Stimulated activated CD8-positive, alpha-beta memory T cell treated with anti-CD3 and anti-CD28 coated beads, Interleukin-4, amount 100 ng/mL, for 4 hours (primary cell): ENCODE data around the gene DNAH11.
"Not testable (repeated sequence)": the region's sequence is repeated elsewhere in the genome, so short reads cannot be mapped to it uniquely, and the experiment has no call there.

ENCODE experiments used
- DNase-seq, 2 donors: peaks; one replicate each; pipeline ENCODE4 v3.0.0-alpha.2; 2020; ENCODE audit warnings: low read depth in 2 of 2, low spot score in 1 of 2

The DNAH11 gene

DNA sequence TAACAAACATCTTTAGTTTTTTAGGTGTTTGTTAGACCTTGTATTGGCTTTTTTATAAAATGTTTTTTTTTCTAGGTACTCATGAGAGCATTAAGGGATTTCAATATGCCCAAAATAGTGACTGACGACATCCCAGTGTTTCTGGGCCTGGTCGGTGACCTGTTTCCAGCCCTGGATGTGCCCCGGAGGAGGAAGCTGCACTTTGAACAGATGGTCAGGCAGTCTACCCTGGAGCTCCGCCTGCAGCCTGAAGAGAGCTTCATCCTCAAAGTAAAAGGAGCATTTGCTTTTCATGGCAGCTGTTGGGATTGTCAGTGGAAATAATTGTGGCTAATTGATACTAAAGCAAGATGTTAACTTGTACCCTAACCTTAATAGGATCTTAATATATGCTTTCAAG is 161.5 kb downstream of the DNAH11 start:
- DNase-seq = no peak

DNA sequence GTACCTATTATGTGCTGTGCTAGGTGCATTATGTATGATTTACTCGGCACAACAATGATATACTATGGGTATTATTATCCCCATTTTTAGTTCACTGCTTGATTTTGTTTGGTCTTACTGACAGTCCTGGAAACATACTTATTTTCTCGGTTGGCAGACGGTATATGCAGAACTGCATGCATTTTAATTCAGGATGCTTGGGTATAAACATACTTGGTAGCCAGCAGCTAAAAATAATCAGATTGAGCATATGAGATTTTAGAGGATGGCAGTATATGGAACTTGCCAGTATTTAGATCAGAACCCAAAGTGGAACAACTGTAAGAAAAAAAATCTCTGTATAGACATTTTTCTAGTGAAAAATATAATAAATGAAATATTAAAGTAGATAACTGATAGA is 163.3 kb downstream of the DNAH11 start:
- DNase-seq = no peak

DNA sequence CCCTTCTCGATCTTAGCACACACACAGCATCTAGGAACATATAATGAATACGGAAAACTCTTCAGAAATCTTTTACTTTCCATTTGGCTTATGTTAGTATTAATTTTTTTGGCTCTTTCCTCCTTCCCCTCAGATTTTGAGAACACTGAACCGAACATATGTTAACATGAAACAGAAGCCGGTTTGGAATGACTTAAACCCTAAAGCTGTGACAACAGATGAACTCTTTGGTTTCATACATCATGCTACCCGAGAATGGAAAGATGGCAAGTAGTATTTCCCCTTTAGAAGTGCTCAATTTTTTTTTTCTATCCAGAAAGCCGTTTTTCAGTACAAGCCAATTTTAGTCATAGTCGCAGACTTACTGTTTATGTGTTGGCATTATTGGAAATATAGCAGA is 164.7 kb downstream of the DNAH11 start:
- DNase-seq = no peak

DNA sequence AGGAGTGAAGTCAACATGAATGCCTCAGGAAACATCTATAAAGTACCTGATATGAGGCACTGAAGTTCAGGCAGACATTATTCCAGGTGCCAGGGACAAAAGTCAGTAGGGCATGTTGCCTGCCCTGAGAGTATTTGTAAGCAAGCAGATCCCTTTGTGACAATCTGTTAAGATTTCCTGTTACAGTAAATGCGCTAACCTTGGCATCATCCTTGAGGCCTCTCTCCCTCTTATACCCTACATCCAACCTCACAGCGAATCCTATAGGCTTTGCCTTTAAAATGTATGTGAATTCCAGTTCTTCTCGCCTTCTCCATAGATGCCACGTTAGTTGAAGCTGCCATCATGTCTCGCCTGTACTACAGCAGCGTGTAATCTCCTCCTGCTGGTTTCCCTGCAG is 165.3 kb downstream of the DNAH11 start:
- DNase-seq = no peak

DNA sequence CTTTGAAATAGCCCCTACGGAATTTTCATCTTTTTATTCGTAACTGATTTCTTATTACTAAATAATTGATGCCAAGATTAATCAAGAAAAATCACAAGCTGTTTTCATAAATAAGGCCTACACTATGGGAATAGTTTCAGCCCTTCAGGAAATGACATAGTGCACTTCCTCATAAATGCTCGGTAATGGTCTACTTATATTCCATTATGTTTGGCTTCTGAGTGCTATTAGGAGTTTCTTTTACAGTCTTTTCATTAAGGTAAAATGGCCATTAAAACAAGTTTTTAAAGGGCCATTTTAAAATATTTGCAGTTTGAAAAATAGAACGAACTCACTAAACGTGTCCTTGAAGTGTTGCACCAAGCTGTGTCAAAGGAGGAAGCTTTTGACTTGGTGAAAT is 174.5 kb downstream of the DNAH11 start:
- DNase-seq = no peak

DNA sequence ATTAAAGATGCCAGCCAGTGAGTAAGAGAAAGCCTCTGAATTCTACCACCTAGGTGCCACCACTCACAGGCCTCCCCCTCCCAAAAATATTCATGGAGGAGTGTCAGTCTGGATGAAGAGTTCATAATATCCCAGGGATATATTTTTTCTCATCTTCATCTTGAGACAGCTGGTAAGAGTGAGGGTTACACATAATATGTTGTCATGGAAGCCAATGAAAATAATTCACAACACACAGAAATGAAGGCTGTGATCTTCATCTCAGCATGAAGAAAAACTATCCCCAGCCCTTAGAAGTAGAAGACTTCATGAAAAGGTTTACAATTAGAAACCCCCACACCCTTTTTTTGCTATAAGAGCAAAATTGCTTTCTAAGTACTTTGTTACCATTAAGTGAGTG is 175.6 kb downstream of the DNAH11 start:
- no peak for DNase-seq

DNA sequence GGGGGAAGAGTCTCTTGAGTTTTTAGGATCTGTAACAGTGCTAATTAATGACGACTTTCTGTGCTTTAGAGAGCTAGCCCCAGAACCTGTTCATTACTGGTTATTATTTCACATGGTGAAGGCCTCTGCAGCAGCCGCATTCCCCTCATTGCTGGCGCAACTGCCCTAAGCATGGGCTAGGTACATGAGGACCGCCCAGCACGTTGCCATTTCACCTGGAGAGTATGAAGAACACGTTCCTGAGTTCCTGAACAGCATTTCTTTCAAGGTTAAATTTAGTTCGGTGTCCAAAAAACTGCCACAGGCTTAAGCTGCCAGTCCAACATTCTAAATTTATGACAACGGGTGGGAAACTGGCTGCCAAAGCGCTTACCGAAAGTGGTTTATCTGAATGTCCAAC is 177.0 kb downstream of the DNAH11 start:
- DNase-seq = no peak

DNA sequence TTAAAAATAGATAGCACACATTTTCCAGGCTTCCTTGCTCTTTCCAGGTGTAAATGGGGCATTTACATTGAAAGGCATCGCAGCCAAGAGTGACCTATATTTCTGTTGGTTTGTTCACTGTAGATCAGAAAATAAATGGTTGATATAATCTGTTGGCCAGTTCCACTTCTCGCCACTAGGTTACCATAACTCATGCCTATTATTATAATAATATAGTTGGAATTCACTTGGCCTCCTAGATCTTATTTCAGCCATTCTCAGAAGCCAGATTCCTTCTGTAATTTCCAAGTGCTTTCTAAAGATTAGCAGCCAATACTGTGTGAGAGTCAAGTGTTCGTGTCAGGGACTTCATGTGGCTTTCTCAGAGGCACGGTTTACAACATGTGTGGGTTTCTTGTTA is 179.5 kb downstream of the DNAH11 start:
- no peak for DNase-seq

DNA sequence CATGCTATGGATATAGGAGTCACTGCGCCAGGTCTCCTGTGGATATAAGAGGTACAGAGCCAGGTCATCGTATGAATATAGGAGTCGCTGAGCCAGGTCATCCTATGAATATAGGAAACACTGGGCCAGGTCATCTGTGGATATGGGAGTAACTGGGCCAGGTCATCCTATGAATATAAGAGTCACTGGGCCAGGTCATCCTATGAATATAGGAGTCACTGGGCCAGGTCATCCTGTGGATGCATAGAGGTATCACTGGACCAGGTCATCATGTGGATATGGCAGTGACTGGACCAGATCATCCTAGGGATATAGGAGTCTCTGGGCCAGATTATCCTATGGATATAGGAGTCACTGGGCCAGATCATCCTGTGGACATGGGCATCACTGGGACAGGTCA is 181.7 kb downstream of the DNAH11 start:
- DNase-seq = no peak

DNA sequence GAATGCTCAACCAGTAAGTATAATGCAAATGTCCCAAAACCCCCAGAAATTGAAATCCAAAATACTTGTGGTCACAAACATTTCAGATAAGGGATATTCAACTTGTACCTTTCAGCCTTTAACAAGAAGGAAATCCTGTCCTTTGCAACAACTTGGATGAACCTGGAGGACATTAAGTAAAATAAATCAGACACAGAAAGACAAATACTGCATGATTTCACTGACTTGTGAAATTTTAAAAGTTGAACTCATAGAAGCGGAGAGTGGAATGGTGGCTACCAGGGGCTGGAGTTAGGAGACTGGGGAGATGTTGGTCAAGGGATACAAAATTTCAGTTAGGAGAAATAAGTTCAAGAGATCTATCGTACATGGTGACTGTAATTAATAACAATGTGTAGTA is 187.6 kb downstream of the DNAH11 start:
- no peak for DNase-seq

DNA sequence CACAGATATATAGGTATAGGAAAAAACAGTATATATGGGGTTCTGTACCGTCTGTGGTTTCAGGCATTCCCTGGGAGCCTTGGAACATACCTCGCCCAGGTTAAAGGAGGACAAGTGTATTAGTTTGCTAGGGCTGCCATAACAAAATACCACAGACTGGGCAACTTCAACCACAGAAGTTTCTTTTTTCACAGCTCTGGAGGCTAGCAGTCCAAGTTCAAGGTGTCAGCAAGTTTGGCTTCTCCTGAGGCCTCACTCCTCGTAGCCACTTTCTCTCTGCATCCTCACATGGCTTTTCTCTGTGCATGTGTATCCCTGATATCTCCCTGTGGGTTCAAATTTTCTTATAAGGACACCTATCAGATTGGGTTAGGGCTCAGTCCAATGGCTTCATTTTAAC is 189.1 kb downstream of the DNAH11 start:
- no peak for DNase-seq

DNA sequence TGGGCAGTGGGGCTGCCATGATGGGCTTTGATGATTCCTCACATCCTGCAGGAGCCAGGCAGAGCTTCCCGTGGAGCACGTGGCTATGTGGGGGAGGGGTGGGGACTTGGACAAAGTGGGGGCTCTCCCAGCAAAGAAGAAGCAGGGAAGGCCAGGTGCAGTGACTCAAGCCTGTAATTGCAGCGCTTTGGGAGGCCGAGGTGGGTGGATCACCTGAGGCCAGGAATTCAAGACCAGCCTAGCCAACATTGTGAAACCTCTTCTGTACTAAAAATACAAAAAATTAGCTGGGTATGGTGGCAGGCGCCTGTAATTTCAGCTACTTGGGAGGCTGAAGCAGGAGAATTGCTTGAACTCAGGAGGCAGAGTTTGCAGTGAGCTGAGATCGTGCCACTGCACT is 190.1 kb downstream of the DNAH11 start:
- not testable (repeated sequence) for DNase-seq

DNA sequence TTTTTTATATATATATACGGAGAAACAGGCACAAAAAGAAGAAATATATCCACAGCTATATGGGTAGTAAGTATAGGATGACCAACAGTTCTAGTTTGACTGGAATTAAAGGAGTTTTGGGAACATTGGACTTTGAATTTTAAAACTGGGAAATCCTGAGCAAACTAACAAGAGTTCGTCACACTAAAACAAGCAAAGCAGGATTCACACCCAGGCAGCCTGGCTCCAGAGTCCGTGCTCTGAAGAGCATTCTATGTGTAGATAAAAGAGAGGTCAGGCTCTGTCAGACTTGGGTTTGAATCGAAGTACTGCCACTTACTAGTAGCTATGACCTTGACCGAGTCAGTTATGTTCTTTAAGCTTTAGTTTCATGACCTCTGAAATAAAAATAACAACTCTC is 191.0 kb downstream of the DNAH11 start:
- no peak for DNase-seq

DNA sequence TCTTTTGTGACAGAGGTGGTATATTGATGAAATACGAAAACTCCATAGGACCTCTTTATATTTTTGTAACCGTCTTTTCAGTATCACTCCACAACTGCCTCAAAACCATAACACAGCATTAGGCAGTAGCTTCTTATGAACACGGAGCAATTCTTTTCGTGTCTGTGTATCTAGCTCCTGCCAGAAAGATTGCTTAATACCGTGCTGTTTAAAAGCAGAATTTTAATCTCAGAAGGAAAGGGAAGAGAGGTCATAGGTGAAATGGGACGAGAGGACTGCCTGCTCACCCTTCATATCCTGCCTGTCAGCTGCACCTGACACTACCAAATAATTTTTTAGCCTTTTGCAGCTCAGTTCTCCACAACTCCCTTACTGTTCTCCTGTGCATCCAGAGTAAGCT is 200.7 kb downstream of the DNAH11 start:
- DNase-seq = no peak

DNA sequence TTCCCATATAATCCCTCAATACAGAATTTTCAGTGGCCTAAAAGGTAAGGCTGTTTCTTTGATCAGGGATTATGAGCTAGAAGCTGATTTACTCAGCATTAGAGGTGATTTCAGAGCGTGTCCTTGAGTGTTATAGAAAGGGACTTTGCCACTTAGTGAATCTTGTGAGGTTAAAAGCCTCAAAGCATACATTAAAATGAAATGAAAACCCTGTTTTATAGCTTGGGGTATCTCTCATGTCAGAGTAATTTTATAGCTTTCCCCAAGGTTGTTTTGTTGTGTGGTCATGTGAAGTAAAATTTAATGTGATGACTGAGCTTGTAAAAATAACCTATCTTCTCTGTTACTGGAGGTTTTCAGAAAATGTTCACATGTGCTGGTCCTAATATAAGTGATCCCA is 204.1 kb downstream of the DNAH11 start:
- DNase-seq = no peak

DNA sequence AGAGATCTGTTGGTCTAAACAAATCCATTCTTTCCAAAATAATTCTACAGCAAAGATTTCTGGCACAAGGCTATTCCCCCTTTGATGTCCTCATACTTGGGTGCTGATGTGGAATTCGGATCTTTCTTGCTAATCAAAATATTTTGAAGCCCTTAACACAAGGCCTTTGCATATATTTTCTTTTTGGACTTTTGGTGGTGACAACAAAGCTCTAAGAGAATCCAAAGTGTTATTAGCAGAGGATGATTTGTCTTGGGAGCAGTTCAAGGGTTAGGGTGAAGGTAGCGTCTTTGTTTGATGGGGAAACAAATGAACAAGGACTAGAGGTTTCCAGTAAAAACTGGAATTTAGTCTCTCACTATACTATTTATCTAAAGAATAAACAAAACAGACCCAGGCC is 205.0 kb downstream of the DNAH11 start:
- no peak for DNase-seq

DNA sequence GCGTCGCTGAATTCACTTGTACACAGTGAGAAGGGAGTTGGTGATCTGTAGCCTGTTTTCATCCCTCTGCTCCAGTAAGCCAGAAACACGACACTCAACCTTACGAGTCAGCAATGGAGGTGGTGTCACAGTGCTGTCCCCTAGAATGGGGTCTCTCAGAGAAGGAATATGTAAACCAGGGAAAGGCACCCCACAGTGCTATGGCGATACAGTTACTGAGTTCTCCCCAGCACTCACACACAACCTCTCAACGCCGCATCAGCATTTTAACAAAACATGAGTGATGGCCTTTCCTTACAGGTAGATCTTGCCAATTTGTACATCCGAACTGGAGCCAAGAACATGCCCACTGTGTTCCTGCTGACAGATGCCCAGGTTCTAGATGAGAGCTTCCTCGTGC is 206.5 kb downstream of the DNAH11 start:
- DNase-seq = no peak

DNA sequence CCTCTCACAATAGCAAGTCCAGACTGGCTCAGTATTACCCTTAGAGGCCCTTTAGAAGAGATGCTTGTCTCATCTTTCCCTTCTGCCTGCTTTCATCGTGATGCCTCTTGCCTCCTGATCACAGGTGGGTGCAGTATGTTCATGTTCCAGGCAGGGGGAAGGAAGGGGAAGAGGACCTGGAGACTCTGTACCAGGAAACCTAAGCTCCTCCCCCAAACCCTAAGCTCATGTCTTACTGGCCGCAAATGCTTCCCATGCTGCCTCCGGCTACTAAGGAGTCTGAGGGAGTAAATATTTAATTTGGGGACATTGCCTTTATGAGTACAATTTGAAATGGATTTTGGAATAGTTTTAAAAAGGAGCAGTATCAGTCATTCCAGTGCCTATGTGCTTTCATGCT is 210.2 kb downstream of the DNAH11 start:
- DNase-seq = no peak

DNA sequence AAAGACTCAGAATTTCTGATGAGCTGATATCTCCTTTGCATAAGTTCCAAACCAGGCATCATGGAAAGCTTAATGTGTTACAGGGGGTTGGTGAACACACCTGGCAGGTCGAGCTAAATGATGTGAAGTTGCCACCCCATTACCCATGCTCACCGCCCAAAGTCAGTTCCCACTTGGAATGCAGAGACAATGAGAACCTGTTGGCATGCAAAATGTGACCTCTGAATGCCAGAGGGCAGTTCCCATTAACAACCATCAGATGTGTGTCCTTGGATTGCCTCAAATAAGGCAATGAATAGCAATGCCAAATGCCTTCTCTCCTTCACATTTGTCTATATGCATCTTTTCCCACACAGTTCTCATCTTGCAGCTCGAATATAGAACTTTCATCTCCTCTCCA is 212.1 kb downstream of the DNAH11 start:
- DNase-seq = no peak

DNA sequence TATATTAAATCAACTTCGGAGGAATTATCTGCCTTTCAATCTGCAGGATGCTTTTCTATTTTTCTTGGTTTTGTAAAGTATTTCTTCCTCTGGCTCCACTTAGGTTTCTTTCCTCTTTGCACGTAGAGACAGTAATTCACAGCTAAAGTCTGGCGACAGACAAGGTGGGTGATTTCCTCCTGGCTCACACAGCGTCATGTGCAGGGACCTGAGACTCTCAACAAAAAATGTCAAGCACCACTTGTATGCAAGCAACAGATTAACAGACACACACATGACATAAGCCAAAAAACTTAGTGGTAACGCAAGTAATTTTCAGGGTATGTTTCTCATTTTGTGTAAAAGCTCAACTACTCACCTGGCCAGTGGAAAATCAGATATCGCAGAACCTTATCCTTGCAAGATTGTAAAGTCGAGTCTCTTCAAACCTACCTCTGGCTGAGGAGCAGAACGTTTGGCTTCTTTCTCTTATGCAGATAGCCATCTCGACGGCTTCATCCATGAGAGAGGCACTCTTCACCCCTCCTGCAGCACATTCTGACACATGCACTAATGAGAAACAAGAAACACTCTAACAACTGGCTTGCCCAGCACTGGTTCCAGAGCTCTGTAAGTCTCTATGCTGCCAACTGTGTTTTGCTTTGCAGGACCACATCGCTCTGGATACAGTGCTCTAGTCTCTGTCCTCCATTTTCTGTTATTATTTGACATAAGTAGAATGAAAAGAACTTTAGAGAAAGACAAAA is 214.9 kb downstream of the DNAH11 start:
- DNase-seq = no peak

DNA sequence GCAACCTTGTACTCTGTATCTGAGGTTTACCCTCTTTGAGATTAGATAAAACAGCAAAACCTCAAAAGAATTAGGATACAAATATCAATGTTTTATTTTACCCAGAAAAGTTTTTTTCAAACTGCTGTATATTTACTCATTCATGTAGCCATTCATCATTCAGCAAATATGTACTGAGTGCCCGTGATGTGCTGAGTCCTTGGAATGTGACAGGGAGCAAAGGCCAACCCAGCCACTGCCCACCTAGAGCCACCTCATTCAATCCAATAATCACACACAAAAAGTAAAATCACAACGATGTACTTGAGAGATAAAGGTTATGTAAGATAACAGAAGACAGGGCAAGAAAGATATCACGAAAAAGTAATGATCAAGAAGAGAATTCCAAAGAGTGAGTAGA is 215.4 kb downstream of the DNAH11 start:
- no peak for DNase-seq

DNA sequence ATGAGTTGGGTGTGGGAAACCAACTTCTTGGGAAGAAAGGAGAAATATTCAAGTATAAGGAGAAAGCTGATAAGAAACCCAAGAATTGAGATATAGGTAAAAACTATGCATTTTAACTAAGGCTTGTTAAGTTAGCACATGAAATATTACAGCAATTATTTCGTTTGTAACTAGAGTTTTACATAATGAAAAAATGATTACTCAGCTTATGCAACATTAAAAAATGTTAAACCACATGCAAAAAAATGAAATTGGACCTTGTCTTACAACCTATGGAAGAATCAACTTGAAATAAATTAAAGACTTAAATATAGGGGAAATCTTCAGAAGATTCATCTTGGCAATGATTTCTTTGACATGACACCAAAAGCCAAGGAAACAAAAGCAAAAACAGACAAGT is 219.6 kb downstream of the DNAH11 start:
- DNase-seq = no peak

DNA sequence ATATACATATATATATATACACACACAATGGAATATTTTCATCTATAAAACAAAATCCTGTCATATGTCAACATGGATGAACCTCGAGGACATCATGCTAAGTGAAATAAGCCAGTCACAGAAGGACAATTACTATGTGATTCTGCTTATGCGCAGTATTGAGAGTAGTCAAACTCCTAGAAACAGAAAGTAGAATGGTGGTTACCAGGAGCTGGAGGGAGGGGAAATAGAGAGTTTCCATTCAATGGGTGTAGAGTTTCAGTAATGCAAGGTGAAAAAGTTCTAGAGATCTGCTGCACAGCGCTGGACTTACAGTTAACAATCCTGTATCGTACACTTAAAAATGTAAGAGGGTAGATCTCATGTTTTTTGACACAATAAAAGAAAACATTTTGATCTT is 221.0 kb downstream of the DNAH11 start:
- no peak for DNase-seq

DNA sequence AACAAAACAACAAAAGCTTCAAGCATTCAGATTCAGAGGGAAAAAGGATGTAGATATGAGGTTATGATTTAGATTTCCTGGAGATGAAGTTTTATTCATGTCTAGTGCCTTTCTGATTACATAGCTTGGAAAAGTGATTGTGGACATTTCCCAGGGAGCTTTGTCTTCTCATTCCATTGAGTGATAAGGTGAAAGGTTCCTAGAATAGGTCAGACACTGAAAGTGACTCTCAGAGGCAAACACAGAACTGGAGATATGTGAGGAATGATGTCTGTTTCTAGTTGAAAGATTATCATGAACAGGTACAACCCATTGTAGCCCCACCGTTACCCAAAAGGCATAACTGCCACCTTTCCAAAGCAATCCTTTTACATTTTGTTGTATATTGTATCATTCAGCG is 223.4 kb downstream of the DNAH11 start:
- DNase-seq = no peak
